Esophagus squamous epithelium (tissue), 4 donors: ENCODE results near the gene GRK5.

ENCODE experiments used
- POLR2A ChIP-seq, 4 donors: fragments of 450-650 bp; IDR thresholded peaks; one replicate each; pipeline ENCODE4 v1.6.1; 2017; ENCODE audit warnings: antibody characterized with exemption in 4 of 4, mild to moderate bottlenecking in 4 of 4, moderate library complexity in 3 of 4
- TF ChIP-seq, protein P1 (sequence below), 6 experiments: fragments of 450-650 bp in 4 of 6; fragments of 200-600 bp in 2 of 6; sonication (generic) in 2 of 6; IDR thresholded peaks; one replicate each; pipeline ENCODE4 v1.5.1; 2016 to 2019; ENCODE audit warnings: antibody characterized with exemption in 6 of 6, mild to moderate bottlenecking in 4 of 6, moderate library complexity in 4 of 6

DNA sequence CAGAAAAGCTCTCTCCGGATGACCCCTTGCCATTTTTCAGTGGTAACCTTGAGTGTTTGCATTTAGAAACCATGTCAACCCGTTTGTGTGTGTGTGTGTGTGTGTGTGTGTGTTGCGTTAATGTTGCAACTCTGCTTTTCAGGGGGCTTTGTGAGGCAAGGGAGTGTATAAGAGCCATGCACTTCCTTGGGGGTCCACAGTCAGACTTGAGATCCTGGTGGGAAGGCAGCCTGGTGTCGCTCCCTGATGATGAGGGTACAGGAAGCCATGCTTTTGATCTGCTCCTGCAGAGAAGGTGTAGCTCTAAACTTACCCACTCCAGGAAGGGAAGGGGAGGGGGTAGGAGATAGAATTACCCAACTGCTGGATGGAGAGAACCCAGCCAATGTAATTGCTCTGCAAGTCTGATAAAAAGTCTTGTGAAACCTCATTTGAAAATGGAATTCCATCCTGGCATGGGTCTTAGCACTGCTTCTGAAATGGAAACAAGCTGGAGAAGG, 10.7 kb downstream of the GRK5 start:
- TF ChIP-seq, protein P1, sequence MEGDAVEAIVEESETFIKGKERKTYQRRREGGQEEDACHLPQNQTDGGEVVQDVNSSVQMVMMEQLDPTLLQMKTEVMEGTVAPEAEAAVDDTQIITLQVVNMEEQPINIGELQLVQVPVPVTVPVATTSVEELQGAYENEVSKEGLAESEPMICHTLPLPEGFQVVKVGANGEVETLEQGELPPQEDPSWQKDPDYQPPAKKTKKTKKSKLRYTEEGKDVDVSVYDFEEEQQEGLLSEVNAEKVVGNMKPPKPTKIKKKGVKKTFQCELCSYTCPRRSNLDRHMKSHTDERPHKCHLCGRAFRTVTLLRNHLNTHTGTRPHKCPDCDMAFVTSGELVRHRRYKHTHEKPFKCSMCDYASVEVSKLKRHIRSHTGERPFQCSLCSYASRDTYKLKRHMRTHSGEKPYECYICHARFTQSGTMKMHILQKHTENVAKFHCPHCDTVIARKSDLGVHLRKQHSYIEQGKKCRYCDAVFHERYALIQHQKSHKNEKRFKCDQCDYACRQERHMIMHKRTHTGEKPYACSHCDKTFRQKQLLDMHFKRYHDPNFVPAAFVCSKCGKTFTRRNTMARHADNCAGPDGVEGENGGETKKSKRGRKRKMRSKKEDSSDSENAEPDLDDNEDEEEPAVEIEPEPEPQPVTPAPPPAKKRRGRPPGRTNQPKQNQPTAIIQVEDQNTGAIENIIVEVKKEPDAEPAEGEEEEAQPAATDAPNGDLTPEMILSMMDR (IDR thresholded peaks at IDR 0.05), result no peak
- no peak for TF ChIP-seq POLR2A (IDR thresholded peaks at IDR 0.05)
